Uterus (tissue), 4 donors: Measurements from ENCODE around the gene OXT. TPM values are rescaled to one million over a fixed set of nuclear protein-coding genes. Genes with fewer than 3 reads are reported as not detected.
"Not testable (repeated sequence)": the region's sequence is repeated elsewhere in the genome, so short reads cannot be mapped to it uniquely, and the experiment has no call there.

Experiments used
- DNase-seq, 2 donors: peaks; one replicate each; pipeline ENCODE4 v3.0.0-alpha.2; 2019 to 2020
- H3K27ac ChIP-seq, 2 donors: fragments of 200-600 bp; sonication (generic); 1 replicate in 1 of 2; 2 replicates in 1 of 2; pipeline ENCODE4 v1.5.1; 2016 to 2018
- H3K27me3 ChIP-seq, 2 donors: fragments of 200-600 bp; sonication (generic); one replicate each; pipeline ENCODE4 v1.5.1; 2018 to 2019; ENCODE audit warnings: control low read depth in 1 of 2
- H3K36me3 ChIP-seq, 2 donors: fragments of 200-600 bp; sonication (generic); one replicate each; pipeline ENCODE4 v1.5.1; 2019; ENCODE audit warnings: control low read depth in 1 of 2
- H3K4me1 ChIP-seq, 2 donors: fragments of 200-600 bp; sonication (generic); one replicate each; pipeline ENCODE4 v1.5.1; 2018 to 2019; ENCODE audit warnings: control low read depth in 1 of 2
- H3K4me3 ChIP-seq, 2 donors: fragments of 200-600 bp; sonication (generic); 1 replicate in 1 of 2; 2 replicates in 1 of 2; pipeline ENCODE4 v1.5.1; 2018 to 2019; ENCODE audit warnings: mild to moderate bottlenecking in 1 of 2
- H3K9me3 ChIP-seq, 2 donors: fragments of 200-600 bp; sonication (generic); one replicate each; pipeline ENCODE4 v1.5.1; 2019; ENCODE audit warnings: control low read depth in 1 of 2
- CTCF ChIP-seq, 4 experiments: fragments of 200-600 bp in 2 of 4; fragments of 450-650 bp in 2 of 4; sonication (generic) in 2 of 4; IDR thresholded peaks; one replicate each; pipeline ENCODE4 v1.5.1; 2016 to 2019; ENCODE audit warnings: antibody characterized with exemption in 4 of 4, mild to moderate bottlenecking in 2 of 4, moderate library complexity in 1 of 4
- POLR2A ChIP-seq, 2 donors: fragments of 450-650 bp; IDR thresholded peaks; one replicate each; pipeline ENCODE4 v1.6.1; 2016; ENCODE audit warnings: antibody characterized with exemption in 2 of 2, mild to moderate bottlenecking in 1 of 2, moderate library complexity in 1 of 2
- intact Hi-C: fragments of 100-400 bp; cut with DNase I; formaldehyde crosslinking; loops from one replicate; pipeline ENCODE4 v1.15.1; 2023; ENCODE audit warnings: low total_unique reads
- total RNA-seq, 4 donors: library from RNA; depleted of rRNA in 3 of 4; stranded (reverse); fragments of >200 nt in 3 of 4; gene quantifications; one replicate each; pipeline versions ENCODE4 v1.1.0 to v1.2.4, GENCODE V29; 2014 to 2023
- donor health status: DM: yes; HTN: yes; CAD: no.

Gene OXT
- total RNA-seq, 4 donors from 2014 or later = 4.2 TPM; not detected in 3

DNA sequence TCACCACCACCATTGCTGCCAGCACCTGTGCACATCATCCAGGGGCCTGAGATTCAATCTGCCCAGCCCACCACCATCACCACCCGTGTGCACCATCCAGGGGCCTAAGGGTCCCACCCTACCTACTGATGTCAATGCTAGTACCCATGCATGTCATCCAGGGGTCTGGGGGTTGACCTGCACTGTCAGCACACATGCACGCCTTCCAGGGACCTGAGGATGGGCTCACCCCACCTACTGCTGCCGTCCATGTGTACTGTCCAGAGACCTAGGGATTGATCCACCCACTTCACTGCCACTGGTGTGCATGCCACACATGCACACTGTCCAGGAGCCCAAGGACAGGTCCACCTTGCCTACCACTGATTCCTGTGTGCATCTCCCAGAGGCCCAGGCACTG is 11.9 kb upstream of the OXT start:
- intact Hi-C loops = no loop called here
- Histone ChIP-seq H3K36me3 (no peaks in the 10 kb centered on the region), H3K9me3 (no peaks in the 10 kb centered on the region), H3K27ac (no peak overlapping the region), H3K4me1 (no peaks in the 10 kb centered on the region), H3K27me3 (no peaks in the 10 kb centered on the region), H3K4me3 (no peak overlapping the region)
- no peak for TF ChIP-seq POLR2A (IDR thresholded peaks at IDR 0.05)
- no peak for TF ChIP-seq CTCF (IDR thresholded peaks at IDR 0.05)
- DNase-seq = no peak

DNA sequence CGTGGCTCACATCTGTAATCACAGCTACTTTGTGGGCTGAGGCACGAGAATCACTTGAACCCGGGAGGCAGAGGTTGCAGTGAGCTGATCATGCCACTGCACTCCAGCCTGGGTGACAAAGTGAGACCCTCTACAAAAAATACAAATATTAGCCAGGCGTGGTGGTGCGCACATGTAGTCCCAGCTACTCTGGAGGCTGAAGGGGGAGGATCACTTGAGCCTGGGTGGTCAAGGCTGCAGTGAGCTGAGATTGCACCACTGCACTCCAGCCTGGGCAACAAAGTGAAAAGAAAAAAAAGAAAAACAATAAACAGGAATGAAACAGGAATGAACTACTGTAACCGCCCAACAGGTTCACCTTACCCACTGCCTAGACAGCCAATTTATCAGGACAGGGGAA is 7.3 kb upstream of the OXT start:
- DNase-seq, H3K9me3 ChIP-seq, H3K4me3 ChIP-seq, H3K36me3 ChIP-seq, H3K27me3 ChIP-seq, H3K4me1 ChIP-seq, H3K27ac ChIP-seq, intact Hi-C loops: not testable (repeated sequence)

DNA sequence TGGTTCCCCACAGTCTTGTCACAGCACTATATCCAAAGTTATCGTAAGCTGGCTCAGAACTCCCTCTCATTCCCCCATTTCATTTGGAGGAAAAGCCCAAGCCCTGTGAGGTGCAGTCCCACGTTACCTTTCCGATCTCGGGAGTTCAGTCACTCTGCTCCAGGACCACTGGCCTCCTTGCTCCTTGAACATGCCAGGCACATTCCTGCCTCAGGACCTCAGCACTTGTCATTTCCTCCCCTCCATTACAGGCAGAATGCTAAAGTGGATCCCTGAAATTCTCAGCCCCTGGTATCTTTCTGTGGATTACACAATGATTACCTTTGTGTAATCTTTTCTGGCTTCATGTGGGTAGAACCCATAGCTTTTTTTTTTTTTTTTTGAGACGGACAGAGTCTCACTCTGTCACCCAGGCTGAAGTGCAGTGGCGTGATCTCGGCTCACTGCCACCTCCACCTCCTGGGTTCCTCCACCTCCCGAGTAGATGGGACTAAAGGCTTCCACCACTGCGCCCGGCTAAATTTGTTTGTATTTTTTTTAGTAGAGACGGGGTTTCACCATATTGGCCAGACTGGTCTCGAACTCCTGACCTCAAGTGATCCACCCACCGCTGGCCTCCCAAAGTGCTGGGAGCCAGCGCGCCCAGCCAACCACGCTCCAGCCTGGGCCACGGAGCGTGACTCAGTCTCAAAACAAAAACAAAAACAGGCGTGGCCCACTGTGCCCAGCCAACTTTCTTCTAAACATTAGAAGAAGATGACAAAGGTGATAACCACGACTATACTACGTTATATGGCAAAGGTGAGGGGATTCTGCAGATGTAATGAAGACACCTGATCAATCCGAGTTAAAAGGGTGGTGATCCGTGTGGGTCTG is 4.0 kb upstream of the OXT start:
- H3K4me3 ChIP-seq = no peak overlapping the region
- TF ChIP-seq CTCF (IDR thresholded peaks at IDR 0.05) (no peak), POLR2A (IDR thresholded peaks at IDR 0.05) (no peak)
- intact Hi-C loops = no loop called here
- H3K36me3 ChIP-seq = no peaks in the 10 kb centered on the region
- no peaks in the 10 kb centered on the region for H3K27me3 ChIP-seq
- DNase-seq = no peak
- H3K4me1 ChIP-seq = no peaks in the 10 kb centered on the region
- H3K9me3 ChIP-seq = no peaks in the 10 kb centered on the region
- H3K27ac ChIP-seq = no peak overlapping the region

GRCh38 chr20:3068075-3068474 is 3.3 kb upstream of the OXT start:
- Histone ChIP-seq H3K4me3 (no peak overlapping the region), H3K9me3 (no peaks in the 10 kb centered on the region), H3K27ac (no peak overlapping the region), H3K4me1 (no peaks in the 10 kb centered on the region), H3K36me3 (no peaks in the 10 kb centered on the region), H3K27me3 (no peaks in the 10 kb centered on the region)
- no peak for DNase-seq
- intact Hi-C loops = no loop called here
- TF ChIP-seq CTCF (IDR thresholded peaks at IDR 0.05) (no peak), POLR2A (IDR thresholded peaks at IDR 0.05) (no peak)

DNA sequence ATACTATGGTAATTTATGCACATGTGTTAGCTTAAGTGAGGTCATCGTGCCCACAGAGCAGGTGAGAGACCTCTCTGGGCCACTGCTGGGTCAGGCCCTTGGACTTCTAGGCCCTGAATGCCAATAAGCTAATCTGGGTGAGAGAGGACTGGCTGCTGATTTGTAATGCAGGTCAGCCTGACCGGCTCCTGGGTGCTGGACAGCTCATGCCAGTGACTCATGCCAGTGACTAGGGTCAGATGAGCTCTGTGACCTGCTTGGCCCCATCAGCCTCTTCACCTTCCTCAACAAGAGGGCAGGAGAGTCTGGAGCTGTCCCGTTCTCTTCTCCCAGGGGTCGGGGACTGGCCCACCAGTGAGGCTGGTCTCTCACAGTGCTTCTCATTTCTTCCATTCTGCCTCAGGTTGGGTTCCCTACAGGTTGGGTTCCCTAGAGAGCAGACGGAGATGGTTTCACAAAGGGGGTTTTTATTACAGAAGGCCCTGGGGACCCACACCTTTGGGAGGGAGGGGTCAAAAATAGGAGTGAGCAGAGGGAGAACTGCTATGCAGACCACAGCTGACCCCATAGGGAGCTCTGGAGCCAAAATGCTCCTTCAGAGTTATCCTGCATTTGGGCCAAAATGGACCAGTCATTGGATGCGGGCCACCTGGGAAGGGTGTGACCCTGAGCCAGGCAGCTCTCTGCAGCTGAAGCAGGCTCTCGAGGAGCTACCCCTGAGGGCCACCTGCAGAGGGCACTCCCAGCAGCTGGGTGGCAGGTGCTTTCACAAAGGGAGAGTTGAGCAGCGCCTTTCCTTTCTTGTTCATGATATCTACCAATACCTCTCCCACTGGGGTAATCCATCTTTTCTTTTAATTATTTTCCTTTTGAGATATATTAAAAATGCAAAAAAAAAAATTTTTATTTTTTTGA is 2.2 kb upstream of the OXT start:
- no peak overlapping the region for H3K27ac ChIP-seq
- H3K36me3 ChIP-seq = no peaks in the 10 kb centered on the region
- H3K9me3 ChIP-seq = no peaks in the 10 kb centered on the region
- DNase-seq = no peak
- no peak overlapping the region for H3K4me3 ChIP-seq
- TF ChIP-seq CTCF (IDR thresholded peaks at IDR 0.05) = no peak
- TF ChIP-seq POLR2A (IDR thresholded peaks at IDR 0.05) = no peak
- intact Hi-C loops = no loop called here
- H3K27me3 ChIP-seq = no peaks in the 10 kb centered on the region
- H3K4me1 ChIP-seq = no peaks in the 10 kb centered on the region
